ENCODE results near the gene PTCD2. TPM values are rescaled to one million over a fixed set of nuclear protein-coding genes. Genes with fewer than 3 reads are reported as not detected.
"Not testable (repeated sequence)": the region's sequence is repeated elsewhere in the genome, so short reads cannot be mapped to it uniquely, and the experiment has no call there.

The PTCD2 gene
- total RNA-seq, 1 donor from 2014 or later, result 17.3 TPM

GRCh38 chr5:72404771-72405170 is 84.6 kb downstream of the PTCD2 start:
- DNase-seq (ENCODE audit: low spot score); intact Hi-C loops (cut with DNase I): not testable (repeated sequence)

DNA sequence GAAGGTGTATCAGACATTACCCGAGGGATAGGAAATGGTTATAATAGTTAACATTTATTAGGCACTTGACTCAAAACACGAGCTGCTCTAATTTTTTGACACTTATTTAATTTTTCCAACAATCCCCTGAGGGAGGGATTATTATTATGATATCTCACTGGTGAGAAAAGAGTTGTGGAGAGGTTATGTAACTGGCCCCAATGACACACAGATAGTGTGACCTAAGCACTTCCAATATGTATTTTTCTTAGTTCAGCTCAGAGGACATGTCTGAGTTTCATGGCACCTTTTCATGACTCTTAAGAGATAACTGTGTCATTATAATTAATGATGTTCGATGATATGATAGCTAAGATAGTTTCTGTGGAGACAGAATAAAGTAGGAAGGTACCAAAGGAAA is 86.9 kb downstream of the PTCD2 start:
- intact Hi-C loops (cut with DNase I), result no loop called here
- no peak for DNase-seq (ENCODE audit: low spot score)

GRCh38 chr5:72407541-72407940 is 87.4 kb downstream of the PTCD2 start:
- no peak for DNase-seq (ENCODE audit: low spot score)
- intact Hi-C loops (cut with DNase I), result no loop called here

DNA sequence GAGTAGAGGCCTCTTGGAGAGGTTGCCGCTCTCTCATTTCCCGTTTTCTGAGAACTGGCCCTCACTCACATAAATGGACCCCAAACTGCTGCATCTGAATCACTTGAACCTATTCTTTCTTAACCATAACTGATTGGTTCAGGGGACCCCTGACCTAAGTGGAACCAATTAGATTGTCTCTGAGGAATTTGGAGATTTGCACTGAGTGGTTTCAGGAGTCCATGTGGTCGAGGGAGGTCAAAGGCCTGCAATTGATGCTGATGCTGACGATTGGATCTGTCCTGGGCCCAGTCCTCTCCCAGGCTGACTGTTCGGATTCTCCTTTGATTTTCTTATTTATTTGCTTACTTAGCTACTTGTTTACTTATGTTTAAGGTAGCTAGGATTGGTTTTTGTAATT is 88.0 kb downstream of the PTCD2 start:
- DNase-seq (ENCODE audit: low spot score), result no peak
- intact Hi-C loops (cut with DNase I), result no loop called here

DNA sequence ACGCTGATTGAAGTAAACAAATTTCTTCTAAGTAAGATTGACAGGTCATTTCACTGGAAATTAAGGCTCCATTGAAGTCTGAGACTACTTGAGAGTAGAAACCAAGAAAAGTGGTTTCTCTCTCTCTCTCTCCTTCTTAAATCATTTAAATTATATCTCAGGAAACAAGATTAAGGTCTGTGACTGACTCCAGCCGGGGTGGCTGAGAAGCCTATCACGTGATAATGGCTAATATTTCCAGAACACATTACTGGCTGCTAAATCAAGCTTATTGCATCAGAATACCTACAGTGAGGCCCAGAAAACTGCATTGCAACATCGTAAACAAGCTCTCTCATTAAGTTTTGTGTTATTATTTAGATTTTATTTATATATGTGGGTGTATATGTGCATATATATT is 88.4 kb downstream of the PTCD2 start:
- intact Hi-C loops (cut with DNase I), result no loop called here

DNA sequence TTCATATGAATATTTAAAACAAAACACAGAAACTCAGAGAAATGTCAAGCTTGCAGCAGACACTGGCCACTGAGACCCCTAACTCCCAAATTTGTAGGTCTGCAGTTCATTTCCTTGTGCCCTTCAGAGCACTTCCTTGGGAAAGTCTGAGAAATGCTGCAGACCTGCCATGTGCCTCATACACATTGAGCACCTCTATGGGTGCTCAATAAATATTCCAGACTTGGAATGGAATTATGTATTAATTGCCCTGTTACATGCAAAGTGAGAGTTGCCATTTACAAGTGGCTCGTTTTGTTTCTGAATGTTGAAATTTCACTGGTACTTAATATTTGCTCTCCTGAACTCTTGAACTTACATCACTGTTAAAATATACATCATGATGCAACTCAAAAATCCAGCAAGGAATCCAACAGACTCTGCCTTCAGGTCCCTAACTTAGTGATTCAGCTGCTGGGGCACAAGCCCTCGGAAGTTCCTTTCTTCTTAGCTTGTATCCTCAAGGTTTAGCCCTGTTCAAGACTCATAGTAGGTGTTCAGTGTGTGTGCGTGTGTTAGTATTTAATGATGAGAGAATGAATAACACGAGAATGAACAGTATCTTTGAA is 90.6 kb downstream of the PTCD2 start:
- no peak for DNase-seq (ENCODE audit: low spot score)
- intact Hi-C loops (cut with DNase I), result no loop called here

More for the DNA sequence above, 88.4 kb downstream of the PTCD2 start:
- DNase-seq (ENCODE audit: low spot score), result no peak

- no peak for DNase-seq (ENCODE audit: low spot score)
- intact Hi-C loops (cut with DNase I), result no loop called here
These were observed 92.3 kb downstream of the PTCD2 start for GRCh38 chr5:72412283-72413055.

GRCh38 chr5:72415616-72416325 is 95.6 kb downstream of the PTCD2 start:
- no peak for DNase-seq (ENCODE audit: low spot score)
- intact Hi-C loops (cut with DNase I), result no loop called here

DNA sequence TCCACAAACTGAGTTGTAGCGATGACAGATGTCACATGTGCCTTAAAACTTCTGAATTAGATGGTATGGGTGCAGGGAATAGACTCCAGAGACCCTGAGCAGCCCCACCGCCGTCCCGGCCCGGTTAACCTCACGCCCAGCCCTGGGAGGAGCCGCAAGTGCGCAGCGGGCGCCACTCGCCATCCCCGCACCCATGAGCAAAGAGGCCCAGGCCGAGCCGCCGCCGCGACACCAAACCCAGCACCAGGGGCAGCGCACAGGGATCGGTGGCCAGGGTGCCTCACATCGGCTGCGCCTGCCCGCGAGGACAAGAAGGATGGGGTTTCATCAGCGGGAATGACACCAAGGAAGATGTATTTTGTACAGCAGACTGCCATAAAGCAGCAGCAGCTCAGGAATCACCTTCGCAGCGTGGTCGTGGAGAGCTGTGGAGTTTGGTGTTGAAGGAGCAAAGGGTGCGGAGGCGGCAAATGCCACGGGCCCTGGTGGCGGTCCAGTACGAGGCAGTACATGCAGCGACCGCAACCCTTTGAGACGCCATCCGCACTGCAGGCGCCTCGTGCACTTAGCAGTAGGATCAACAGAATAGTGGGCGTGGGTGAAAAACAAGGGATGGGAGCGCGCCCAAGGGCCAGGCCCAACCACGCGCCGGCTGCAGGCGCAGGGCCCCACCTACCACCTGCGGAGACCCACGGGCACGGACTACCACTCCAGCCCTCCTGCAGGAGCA is 97.3 kb downstream of the PTCD2 start:
- DNase-seq (ENCODE audit: low spot score), result no peak
- intact Hi-C loops (cut with DNase I), result no loop called here

Other genes with a start within 250 kb of the PTCD2 start
- 217 TPM for gene MAP1B, start 212.9 kb upstream of the PTCD2 start, total RNA-seq
- 60.4 TPM for gene MRPS27, start 133 bp upstream of the PTCD2 start, total RNA-seq
- 3.7 TPM for gene ZNF366, start 187.0 kb downstream of the PTCD2 start, total RNA-seq

All from cardiac septum (tissue), 1 donor.